ENCODE results near the gene RAB11A.

The RAB11A gene

DNA sequence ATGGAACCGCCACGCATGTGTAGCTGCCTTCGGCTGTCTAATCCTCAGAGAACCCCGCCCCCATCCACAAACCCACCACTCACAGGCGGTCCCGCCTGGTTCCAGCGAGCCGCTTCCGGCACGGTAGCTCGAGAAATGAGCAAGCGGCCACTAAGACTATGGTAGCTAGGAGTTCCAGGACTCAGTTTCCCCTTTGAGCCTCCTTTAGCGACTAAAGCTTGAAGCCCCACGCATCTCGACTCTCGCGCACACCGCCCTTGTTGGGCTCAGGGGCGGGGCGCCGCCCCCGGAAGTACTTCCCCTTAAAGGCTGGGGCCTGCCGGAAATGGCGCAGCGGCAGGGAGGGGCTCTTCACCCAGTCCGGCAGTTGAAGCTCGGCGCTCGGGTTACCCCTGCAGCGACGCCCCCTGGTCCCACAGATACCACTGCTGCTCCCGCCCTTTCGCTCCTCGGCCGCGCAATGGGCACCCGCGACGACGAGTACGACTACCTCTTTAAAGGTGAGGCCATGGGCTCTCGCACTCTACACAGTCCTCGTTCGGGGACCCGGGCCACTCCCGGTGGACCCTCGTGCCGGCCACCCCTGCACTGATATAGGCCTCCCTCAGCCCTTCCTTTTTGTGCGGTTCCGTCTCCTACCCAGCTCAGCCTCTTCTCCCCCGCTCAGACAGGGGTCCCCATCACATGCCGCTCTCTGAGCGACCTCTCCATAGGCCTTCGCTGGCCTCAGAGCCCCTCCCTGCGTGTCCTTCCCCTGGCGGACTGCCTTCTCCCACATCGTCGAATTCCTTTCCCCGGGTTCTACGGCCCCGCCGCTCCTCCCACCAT lies at the start of gene RAB11A:
TSS of gene RAB11A (plus strand) at position 366 of the 828 bp plus-strand sequence. CDS start at position 461, 95 bp downstream.
- DNase-seq: peak; percentile 98

- DNase-seq: no peak
Observed at GRCh38 chr15:65819563-65819960, 49.7 kb upstream of the RAB11A start.

DNA sequence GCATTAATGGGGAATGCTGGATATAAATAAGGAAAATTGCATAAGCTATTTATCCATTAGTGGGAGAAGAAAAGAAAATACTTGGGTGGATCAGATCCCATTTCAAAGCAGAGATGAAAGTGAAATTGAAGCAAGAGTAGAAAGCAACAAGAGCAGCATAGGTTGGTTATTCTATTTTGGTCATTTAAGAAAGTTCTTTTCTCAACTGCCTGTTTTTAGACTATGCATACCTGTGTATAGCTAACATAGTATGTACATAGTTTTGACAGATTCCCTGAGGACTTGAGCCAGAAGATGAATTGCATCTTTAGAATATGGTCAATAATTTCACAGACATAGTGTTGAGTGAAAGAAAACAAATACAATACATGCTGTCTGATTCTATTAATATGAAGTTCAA lies 48.2 kb upstream of the RAB11A start:
- DNase-seq: no peak

GRCh38 chr15:65822316-65822715 lies 47.0 kb upstream of the RAB11A start:
- no peak for DNase-seq

DNA sequence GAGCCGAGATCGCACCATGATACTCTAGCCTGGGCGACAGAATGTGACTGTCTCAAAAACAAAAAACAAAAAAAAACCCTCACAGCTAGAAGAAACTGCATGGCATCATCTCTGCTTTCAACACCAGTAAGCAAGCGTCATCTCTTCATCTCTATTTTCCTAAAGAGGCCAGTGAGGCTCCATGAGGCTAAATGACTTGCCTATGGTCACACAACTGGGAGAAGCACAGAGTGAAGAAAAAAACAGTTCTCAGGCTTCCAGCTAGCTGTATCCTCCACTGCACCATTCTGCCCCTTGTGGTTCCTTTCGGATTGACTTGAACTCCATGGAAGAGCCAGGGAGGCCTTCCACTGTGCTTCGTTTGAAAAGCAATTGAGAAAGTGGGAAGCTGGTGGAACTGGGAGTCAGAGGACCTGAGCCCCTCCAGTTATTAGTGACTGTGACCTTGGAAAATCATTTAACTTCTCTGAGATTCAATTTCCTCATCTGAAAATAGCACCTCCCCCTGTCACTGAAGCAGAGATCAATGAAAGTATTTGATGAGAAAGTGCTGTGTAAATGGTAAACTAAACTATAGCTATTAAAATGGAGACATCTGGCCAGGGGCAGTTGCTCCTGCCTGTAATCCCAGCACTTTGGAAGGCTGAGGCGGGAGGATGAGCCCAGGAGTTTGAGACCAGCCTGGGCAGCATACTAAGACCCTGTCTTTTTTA lies 45.1 kb upstream of the RAB11A start:
- peak; percentile 85 for DNase-seq

GRCh38 chr15:65824941-65825544 lies 44.2 kb upstream of the RAB11A start:
- DNase-seq: no peak

- DNase-seq: no peak
Observed at GRCh38 chr15:65827065-65827464, 42.2 kb upstream of the RAB11A start.

GRCh38 chr15:65828585-65828984 lies 40.7 kb upstream of the RAB11A start:
- no peak for DNase-seq

DNA sequence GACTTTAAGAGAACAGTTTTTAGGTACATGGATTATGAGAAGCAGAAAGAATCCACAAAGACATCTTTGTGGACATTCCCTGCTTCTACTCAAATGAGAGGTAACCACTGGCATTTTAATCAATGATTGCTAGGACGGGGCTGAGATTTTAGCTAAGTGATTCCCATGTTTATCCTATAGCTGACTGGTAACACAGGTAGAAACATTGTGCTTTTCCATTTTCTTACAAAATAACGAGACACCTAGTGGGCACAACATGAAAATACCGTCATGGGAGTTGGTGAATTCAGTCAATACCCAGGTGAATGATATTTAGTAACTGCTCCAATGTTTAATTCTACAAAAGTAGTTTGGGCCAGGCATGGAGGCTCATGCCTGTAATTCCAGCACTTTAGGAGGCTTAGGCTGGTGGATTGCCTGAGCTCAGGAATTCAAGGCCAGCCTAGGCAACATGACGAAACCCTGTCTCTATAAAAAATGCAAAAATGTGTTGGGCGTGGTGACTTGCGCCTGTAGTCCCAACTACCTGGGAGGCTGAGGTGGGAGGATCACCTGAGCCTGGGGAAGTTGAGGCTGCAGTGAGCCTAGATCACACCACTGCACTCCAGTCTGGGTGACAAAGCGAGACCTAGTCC lies 40.0 kb upstream of the RAB11A start:
- no peak for DNase-seq

GRCh38 chr15:65832549-65833364 lies 36.5 kb upstream of the RAB11A start:
- DNase-seq: peak; percentile 97

GRCh38 chr15:65833501-65834205 lies 35.6 kb upstream of the RAB11A start:
- no peak for DNase-seq

- DNase-seq: no peak
Observed at GRCh38 chr15:65834603-65835282, 34.5 kb upstream of the RAB11A start.

- DNase-seq: no peak
Observed at GRCh38 chr15:65835447-65835846, 33.8 kb upstream of the RAB11A start.

GRCh38 chr15:65836665-65837064 lies 32.6 kb upstream of the RAB11A start:
- DNase-seq: no peak

- DNase-seq: no peak
Observed at GRCh38 chr15:65837301-65838294, 31.7 kb upstream of the RAB11A start.

GRCh38 chr15:65839354-65839901 lies 29.9 kb upstream of the RAB11A start:
- DNase-seq: no peak

GRCh38 chr15:65839985-65840384 lies 29.3 kb upstream of the RAB11A start:
- no peak for DNase-seq

- no peak for DNase-seq
Observed at GRCh38 chr15:65841121-65841930, 28.0 kb upstream of the RAB11A start.

Data from islet precursor cell (in vitro differentiated cells).